ENCODE data around the gene NFIX. TPM values are rescaled to one million over a fixed set of nuclear protein-coding genes. Genes with fewer than 3 reads are reported as not detected.

NFIX gene
- total and polyA plus RNA-seq, 9 of the 15 experiments (the other 6 are each of a cell fraction or from before 2014, with no cell fraction given): 0.28 to 26.8 (median 5.4) TPM

- no peak overlapping the region; a peak in 1 of 4 replicates for H3K9ac ChIP-seq (ENCODE audit: insufficient read depth in 1 of 2, low read depth in 2 of 2, low read length in 2 of 2)
- TF ChIP-seq FOXJ2 (tag; IDR thresholded peaks at IDR 0.05) (no peak), ELK3 (CRISPR knock-in tag; IDR thresholded peaks at IDR 0.05) (no peak), EP400 (IDR thresholded peaks at IDR 0.05) (no peak), ZBTB33 (CRISPR knock-in tag; IDR thresholded peaks at IDR 0.05) (peak; percentile 74; the same call in 1 of the 2 replicates), IRF9 (tag; IDR thresholded peaks at IDR 0.05) (no peak), POLR2G (IDR thresholded peaks at IDR 0.05; ENCODE audit: low read depth, low read length) (peak; percentile 33; the same call in 1 of the 2 replicates)
- CTCF ChIA-PET (ENCODE audit: low intra/inter-chr PET ratio): no interaction called here
- H3K4me3 ChIP-seq: no peak overlapping the region
- no peaks in the 10 kb centered on the region for H3K9me3 ChIP-seq (replicated peaks; ENCODE audit: control insufficient read depth, insufficient read depth, low read depth, low read length)
- in situ Hi-C loops (cut with MboI): no loop called here
- DNase-seq (ENCODE audit: extremely low read depth in 1 of 4, low spot score in 3 of 4) (peak in 1 of 4 experiments; percentile 9), FAIRE-seq (no peak), ATAC-seq (no peak)
- no TSS peak for BruUV-seq (replicated peaks)
- H3K9me1 ChIP-seq (ENCODE audit: control insufficient read depth, insufficient read depth, low read length): peaks cover under 1% of the 10 kb centered on the region
- intact Hi-C loops (cut with micrococcal nuclease): no loop called here
- H4K20me1 ChIP-seq (replicated peaks; ENCODE audit: control insufficient read depth, insufficient read depth, low read length): 0 out of 2 replicates have a peak, but pooled peaks cover 2% of the 10 kb centered on the region
- POLR2A ChIA-PET: no interaction called here
- no peaks in the 10 kb centered on the region for H3K27me3 ChIP-seq (ENCODE audit: control insufficient read depth in 2 of 2, insufficient read depth in 2 of 2, low read length in 2 of 2)
- peaks cover 41% of the 10 kb centered on the region; the same call in 2 of the 3 replicates for H3K79me2 ChIP-seq (ENCODE audit: control insufficient read depth, insufficient read depth, low read length)
- WGBS (ENCODE audit: insufficient coverage, low coverage, missing lambda C conversion rate): 96% methylated on average over 41 of the region's 62 CpGs
- H2AFZ ChIP-seq (ENCODE audit: low read depth, low read length): no peak overlapping the region
- H3K36me3 ChIP-seq (ENCODE audit: control insufficient read depth, insufficient read depth, low read length): no peaks in the 10 kb centered on the region; the same call in 1 of the 3 replicates
- no peak overlapping the region for H3K4me2 ChIP-seq (ENCODE audit: insufficient read depth, low read length)
- H3K4me1 ChIP-seq (replicated peaks in 1 of 2; ENCODE audit: control insufficient read depth in 2 of 2, insufficient read depth in 2 of 2, low read length in 2 of 2): peaks cover 8 to 79% of the 10 kb centered on the region in 2 experiments
- no peak overlapping the region for H3K27ac ChIP-seq (ENCODE audit: extremely low read depth, low read depth, low read length)
These were observed 15.0 kb downstream of the NFIX start for GRCh38 chr19:13010038-13010991.
